GM23338 (cell line): ENCODE results near the gene ANKRD50.
A peak's percentile ranks its signal among the peaks of the same experiment; 100 is the strongest.

Experiments used
- EZH2 ChIP-seq: fragments of 200-600 bp; sonication (generic); IDR thresholded peaks from one replicate; pipeline ENCODE4 v1.8.0; 2017; ENCODE audit warnings: antibody characterized with exemption, mild to moderate bottlenecking, low read depth; ENCODE audit not compliant: unreplicated experiment
- JUNB ChIP-seq: IDR thresholded peaks from one replicate; pipeline ENCODE4 v1.6.1; 2016; ENCODE audit warnings: antibody characterized with exemption; ENCODE audit not compliant: unreplicated experiment
- POLR2AphosphoS5 ChIP-seq: IDR thresholded peaks from 2 replicates; pipeline ENCODE4 v1.6.1; 2016; ENCODE audit warnings: antibody characterized with exemption, low read depth
- STAT1 ChIP-seq: IDR thresholded peaks from one replicate; pipeline ENCODE4 v1.6.1; 2016; ENCODE audit warnings: antibody characterized with exemption; ENCODE audit not compliant: unreplicated experiment
- TF ChIP-seq, protein P1 (sequence below), 2 experiments: fragments of 200-600 bp in 1 of 2; sonication (generic) in 1 of 2; conservative IDR thresholded peaks; 2 replicates each; pipeline versions ENCODE4 v1.5.1 to v1.6.1; 2016 to 2017; ENCODE audit warnings: antibody characterized with exemption in 2 of 2, low read depth in 2 of 2, mild to moderate bottlenecking in 2 of 2, moderate library complexity in 1 of 2
- TF ChIP-seq, protein P2 (sequence below): IDR thresholded peaks from one replicate; pipeline ENCODE4 v1.6.1; 2018; ENCODE audit warnings: antibody characterized with exemption; ENCODE audit not compliant: unreplicated experiment

DNA sequence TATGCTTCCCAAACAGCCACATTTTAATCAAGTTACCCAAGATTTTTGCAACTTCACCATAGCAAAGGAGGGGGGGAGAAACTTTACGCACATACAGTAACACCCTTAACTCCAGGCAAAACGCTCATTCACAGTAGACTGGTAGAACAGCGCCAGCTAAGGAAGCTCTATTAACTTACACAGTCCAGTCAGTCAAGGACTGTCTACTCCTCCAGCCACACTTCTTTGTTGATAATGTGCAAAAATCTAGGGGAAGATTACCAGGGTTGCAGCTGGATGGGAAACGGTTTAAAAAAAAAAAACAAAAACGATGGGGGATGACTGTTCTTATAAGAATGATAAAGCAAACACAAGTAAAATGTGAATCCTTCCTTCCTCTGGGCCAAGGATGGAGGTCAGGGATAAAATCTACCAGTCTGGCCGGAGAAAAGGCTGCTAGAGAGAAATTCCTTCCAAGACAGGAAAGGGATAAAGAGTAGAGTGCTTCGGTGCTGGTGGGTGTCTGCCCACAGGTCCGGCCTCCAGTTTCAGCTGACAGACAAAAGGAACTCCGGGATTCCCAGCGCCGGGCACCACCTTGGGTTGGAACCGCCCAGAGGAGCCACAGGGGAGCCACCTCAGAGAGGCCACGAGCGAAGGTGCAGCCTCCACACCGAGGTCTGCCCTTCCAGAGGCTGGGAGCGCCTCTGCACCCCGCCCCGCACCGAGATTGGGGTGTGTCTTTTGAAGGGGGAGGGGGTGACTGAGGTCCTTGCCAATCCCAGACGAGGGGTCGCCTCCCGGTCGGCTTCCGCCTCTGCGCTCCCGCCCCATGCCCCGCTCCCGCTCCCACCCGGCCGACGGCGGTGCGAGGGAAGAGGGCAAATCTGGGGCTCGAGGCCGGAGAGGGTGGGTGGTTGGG is 811 bp downstream of the ANKRD50 start:
- TF ChIP-seq, protein P1, sequence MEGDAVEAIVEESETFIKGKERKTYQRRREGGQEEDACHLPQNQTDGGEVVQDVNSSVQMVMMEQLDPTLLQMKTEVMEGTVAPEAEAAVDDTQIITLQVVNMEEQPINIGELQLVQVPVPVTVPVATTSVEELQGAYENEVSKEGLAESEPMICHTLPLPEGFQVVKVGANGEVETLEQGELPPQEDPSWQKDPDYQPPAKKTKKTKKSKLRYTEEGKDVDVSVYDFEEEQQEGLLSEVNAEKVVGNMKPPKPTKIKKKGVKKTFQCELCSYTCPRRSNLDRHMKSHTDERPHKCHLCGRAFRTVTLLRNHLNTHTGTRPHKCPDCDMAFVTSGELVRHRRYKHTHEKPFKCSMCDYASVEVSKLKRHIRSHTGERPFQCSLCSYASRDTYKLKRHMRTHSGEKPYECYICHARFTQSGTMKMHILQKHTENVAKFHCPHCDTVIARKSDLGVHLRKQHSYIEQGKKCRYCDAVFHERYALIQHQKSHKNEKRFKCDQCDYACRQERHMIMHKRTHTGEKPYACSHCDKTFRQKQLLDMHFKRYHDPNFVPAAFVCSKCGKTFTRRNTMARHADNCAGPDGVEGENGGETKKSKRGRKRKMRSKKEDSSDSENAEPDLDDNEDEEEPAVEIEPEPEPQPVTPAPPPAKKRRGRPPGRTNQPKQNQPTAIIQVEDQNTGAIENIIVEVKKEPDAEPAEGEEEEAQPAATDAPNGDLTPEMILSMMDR (conservative IDR thresholded peaks at IDR 0.05; ENCODE audit: low read depth in 2 of 2), result peak; percentile 11 to 29; a peak in 2 of 4 replicates
- TF ChIP-seq POLR2AphosphoS5, result peak; percentile 78
- no peak for TF ChIP-seq EZH2
- TF ChIP-seq, protein P2, sequence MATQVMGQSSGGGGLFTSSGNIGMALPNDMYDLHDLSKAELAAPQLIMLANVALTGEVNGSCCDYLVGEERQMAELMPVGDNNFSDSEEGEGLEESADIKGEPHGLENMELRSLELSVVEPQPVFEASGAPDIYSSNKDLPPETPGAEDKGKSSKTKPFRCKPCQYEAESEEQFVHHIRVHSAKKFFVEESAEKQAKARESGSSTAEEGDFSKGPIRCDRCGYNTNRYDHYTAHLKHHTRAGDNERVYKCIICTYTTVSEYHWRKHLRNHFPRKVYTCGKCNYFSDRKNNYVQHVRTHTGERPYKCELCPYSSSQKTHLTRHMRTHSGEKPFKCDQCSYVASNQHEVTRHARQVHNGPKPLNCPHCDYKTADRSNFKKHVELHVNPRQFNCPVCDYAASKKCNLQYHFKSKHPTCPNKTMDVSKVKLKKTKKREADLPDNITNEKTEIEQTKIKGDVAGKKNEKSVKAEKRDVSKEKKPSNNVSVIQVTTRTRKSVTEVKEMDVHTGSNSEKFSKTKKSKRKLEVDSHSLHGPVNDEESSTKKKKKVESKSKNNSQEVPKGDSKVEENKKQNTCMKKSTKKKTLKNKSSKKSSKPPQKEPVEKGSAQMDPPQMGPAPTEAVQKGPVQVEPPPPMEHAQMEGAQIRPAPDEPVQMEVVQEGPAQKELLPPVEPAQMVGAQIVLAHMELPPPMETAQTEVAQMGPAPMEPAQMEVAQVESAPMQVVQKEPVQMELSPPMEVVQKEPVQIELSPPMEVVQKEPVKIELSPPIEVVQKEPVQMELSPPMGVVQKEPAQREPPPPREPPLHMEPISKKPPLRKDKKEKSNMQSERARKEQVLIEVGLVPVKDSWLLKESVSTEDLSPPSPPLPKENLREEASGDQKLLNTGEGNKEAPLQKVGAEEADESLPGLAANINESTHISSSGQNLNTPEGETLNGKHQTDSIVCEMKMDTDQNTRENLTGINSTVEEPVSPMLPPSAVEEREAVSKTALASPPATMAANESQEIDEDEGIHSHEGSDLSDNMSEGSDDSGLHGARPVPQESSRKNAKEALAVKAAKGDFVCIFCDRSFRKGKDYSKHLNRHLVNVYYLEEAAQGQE, result no peak
- TF ChIP-seq JUNB, result no peak
- TF ChIP-seq STAT1, result no peak
